Kidney glomerular epithelial cell (primary cell): ENCODE results near the gene PTH1R.
"Not testable (repeated sequence)": the region's sequence is repeated elsewhere in the genome, so short reads cannot be mapped to it uniquely, and the experiment has no call there.

Experiments used
- DNase-seq: peaks from one replicate; lab custom pipeline; 2025; lab: John Stamatoyannopoulos, UW

The PTH1R gene

GRCh38 chr3:46899151-46900006 is 21.9 kb downstream of the PTH1R start:
- no peak for DNase-seq

DNA sequence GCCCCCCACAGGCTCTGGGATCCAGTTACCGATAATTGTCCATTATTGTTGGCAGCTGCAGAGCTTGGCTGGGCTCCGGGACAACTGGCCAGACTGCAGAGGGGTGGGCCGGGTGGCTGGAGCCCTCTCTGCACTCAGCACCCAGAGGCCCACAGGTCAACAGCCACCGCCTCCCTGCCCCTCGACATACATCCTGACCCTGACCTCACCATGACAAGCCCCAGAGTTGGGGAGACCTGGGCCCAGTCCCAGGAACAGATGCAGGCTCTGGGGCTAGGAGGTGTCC is 22.4 kb downstream of the PTH1R start:
- DNase-seq = no peak

DNA sequence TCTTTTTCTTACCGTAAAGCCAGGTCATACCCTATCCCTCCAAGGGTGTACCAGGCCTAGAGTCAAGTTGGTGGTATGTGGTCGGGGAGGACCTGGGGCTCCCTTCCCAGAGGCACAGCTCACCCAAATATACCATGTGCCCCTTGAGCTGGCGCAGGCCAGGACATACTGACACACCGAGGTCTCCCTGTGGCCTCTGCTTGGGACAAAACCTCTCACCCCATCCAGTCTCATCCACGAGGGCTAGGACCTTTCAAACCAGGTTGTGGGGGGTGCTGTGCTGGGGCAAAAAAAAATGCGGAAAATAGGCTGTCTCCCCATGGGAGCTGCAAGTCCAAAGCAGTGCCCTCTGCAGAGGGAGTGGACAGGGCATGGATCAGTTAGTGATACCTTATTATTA is 22.8 kb downstream of the PTH1R start:
- DNase-seq = no peak

DNA sequence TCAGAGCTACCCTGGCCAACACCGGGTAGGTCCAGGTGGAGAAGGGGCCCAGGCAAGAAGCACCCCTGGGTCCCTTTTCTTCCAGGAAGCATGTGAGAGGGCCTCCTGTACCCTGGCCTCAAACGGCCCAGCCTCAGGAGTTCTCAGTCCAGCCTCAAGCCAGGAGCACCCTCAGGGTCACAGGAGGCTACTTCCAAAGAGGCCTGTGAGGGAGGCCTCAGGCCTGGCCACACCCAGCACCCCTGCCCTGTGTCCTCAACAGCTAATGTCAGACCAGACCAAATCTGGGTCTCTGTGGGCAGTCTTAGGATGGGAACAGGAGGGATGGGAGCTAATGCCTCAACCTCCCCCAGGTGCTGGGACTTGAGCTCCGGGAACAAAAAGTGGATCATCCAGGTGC is 23.5 kb downstream of the PTH1R start:
- no peak for DNase-seq

DNA sequence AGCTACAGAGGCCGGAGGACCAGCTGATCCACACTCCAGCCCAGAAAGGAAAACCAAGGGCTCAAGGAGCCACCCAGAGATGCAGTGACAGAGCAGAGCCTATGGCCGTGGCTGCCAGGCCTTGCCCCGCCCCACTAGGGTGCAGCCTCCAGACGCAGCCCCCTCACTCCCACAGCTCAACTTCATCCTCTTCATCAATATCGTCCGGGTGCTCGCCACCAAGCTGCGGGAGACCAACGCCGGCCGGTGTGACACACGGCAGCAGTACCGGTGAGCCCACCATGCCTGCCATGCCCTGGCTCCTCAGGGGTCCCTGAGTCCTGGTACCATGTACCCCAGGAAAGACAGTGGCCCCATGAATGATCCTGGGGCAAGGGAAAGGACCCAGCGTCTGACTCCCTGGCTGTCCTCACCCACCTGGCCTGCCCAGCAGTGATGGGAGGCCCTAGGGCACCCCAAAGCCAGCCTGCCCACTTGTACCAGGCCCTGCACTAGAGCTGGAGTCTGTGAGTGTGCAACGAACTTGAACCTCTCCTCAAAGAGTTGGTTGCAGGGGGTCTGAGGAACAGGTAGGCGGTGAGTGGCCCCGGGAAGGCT is 24.2 kb downstream of the PTH1R start:
- DNase-seq = no peak

DNA sequence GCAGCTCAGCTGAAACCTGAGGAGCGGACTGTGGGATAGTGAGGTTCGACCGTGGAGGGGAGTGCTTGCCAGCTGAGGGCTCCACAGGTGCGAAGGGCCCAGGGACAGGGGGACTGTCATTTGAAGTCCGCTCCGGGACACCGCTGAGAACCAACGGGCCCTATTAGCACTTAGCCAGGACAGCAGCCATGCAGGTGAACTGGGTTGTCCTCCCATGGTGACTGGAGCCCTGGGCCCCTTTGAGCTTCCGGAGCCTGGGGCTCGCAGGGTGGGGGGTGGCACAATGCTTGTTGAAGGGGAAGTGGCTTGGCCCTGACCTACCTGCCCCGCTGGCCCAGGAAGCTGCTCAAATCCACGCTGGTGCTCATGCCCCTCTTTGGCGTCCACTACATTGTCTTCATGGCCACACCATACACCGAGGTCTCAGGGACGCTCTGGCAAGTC is 24.7 kb downstream of the PTH1R start:
- no peak for DNase-seq

GRCh38 chr3:46903341-46904302 is 26.1 kb downstream of the PTH1R start:
- DNase-seq = no peak

DNA sequence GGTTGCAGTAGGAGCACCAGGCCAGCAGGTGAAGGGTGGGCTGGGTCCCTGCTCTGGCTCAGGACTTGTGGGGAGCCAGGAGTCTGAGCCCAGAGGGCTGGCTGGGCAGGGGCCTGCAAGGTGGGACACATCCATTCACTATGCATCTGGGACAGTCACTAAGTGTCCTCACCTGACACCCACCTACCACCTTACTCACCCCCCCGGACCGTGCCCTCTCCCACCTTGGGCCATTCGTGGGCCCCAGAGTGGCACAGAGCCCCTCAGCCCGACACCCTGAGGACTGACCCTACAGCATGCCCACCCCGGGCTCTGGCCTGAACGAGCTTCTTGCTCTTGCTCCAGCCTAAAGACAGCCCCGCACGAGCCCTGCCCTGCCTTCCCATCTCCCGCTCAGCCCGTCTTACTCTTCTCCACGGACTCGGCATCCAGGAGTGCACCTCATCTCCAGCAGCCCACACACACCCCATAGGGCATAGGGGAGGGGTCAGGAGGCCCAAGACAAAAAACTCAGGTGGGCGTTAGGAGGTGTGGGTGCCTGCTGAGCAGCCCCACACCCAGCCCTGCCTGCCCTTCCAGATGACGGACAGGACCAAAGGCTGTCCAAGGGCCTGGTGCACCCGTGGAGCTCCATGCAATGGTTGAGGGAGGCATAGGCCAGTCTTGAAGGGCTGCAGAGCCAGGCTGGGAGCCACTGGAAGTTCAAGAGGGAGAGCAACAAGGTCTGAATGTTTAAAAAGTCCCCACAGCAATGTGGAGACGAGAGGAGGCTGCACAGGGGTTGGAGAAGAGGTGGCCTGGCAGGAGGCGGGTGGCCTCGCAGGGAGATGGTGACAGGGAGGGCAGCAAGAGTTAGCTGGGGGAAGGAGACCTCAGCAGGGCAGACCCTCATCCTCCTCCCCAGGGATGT is 27.0 kb downstream of the PTH1R start:
- DNase-seq = no peak

- DNase-seq = no peak
These were observed 27.7 kb downstream of the PTH1R start for GRCh38 chr3:46905213-46905560.

GRCh38 chr3:46905661-46906451 is 28.3 kb downstream of the PTH1R start:
- DNase-seq = no peak

DNA sequence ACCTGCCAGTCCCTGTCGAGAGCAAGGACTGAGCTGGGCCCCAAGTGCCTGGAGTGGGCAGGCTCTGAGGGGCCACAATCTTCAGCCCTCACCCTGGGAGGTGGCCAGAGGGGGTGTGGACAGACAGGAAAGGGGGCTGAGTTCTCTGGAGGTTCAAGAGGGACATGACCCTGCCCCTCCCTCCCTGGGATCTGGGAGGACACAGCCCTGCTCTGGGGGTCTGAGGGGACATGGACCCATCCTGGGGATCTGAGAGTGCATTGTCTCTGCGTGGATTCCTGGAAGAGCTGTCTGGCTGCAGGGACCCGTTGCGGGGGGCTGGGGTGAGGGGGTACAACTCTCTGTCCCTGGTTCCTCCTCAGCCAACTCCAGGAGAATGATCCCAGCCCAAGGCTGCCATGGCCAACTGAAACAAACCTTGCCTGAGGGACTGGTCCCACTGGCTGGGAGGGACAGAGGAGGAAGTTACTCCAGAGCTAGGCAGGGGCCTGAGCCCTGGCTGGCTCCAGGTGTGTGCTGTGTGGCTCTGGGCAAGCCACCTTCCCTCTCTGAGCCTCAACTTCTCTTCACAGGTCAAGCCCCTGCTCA is 29.0 kb downstream of the PTH1R start:
- DNase-seq = no peak

DNA sequence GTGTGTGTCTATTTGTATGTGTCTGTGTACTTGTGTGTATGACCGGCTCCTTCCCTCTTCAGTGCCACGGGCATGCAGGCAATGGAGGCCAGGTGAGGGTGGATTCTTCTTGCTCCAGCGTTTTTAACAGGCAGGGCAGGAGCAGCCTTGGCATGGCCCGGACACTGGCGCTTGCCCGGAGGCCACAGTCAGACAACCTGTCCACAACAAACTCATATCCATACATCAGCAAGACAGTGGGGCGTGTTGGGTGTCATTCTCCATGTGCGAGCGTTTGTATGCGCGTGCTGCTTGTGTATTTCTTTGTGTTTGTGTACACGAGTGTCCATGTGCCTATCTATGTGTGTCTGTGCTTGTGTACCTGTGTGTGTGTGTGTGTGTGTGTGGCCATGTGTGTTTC is 29.8 kb downstream of the PTH1R start:
- DNase-seq = no peak

GRCh38 chr3:46907960-46908293 is 30.4 kb downstream of the PTH1R start:
- DNase-seq = no peak

DNA sequence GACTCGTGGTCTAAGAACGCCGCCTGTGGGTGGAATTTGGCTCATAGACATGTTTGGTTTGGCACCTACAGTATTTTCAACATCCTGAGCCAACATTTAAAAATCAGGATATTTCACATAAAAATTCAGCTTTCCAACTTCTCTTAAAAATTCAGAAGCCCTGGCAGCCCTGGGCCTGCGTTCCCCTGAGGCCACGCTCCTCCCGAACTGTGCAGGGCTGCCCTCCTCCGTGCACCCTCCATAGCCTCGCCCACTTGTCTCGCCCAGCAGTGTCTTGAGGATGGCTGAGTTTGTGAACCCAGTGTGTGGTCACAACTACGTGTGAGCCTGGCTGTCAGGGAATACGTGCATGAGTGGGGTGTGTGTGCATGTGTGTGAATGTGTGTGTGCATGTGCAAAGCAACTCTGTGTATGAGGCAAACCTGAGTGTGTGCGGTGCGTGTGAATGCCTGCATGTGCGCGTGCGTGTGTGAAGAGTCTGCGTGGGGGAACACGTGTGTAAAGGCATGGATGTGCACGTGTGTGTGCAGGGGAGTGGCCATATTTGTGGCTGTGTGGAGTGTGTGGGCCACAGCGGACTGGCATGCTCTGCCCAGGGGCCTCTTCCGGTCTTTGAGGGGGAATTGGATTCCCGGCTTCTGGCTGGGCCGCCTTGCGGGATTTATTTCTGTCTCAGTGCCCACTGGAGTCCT is 30.9 kb downstream of the PTH1R start:
- DNase-seq = no peak

DNA sequence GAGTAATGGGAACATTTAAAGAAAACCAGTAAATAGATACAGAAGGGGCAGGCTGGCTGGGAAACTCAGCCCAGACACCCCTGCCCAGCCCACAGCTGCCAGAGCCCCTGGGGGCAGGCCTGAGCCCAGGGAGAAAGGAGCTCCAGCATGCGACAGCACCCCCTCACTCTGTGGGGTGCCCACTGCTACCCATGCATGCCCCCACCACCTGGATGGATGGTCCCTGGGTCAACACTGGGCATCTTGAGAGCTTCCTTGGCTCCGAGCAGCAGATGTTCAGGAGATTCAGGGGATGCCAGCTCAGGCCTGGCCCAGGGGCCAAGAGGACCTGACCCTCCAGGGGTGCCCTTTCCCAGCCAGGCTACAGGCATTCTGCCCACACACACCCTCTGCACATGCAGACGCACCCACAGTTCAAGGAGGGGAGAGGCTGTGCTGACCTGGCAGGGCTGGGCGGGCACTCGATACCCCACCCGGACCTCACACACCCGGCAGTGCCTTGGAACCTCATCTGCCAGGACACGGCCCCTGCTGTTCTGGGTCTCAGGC is 31.5 kb downstream of the PTH1R start:
- no peak for DNase-seq

DNA sequence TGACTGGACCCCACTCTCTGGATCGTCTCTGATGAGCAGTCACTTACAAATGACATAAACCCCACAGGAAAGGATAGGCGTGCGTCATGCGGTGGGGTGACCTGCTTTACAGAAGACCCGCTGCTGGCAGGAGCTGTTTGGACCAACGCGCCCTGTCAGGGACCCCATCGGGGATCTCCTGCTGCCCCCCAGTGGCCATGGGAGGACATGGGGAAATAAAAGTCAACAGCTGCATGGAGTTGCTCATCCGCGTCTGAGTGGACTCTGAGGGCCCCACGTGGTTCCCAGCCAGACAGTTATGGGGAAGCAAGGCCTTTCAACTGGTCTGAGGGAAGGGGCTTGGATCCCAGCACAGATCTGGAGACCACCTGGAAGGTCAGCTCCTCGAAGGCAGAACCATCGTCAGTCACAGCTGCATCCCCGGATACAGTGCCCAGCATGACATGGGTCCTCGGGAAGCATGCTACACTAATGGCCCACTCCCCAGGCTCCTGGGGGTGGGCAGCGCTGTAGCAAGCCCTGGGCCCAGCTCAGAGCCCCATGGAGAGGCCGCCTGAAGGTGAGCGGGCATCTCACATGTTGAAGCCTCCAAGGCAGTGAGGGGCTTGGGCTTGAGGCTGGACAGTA is 32.1 kb downstream of the PTH1R start:
- DNase-seq = peak; percentile 46

DNA sequence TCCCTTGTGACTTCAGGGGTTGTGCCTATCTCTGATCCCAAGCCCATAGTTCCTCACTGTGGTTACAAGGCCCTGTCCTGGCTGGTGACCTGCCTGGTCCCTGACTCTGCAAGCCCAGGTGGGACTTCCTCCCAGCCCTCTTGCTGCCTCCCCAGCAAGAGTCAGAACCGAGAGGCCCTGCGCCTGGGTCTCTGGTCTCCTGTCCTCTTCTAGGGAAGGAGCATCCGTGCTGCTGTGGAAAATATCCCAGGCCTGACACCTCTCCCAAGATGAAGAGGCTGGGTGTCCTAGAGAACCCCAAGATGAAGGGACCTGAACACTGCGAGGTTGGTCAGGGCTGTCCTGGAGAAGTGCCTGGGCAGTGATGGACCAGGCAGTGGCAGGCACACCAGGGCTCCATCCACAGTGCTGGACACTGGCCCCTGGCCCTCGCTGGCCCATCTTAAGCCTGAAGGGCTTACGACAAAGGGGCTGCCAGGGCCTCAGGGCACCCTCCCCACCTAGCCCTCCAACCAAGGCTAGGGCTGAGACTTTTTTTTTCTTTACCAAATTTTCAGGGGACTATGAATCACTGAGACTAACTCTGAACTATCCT is 32.7 kb downstream of the PTH1R start:
- no peak for DNase-seq

GRCh38 chr3:46910914-46911313 is 33.4 kb downstream of the PTH1R start:
- not testable (repeated sequence) for DNase-seq

DNA sequence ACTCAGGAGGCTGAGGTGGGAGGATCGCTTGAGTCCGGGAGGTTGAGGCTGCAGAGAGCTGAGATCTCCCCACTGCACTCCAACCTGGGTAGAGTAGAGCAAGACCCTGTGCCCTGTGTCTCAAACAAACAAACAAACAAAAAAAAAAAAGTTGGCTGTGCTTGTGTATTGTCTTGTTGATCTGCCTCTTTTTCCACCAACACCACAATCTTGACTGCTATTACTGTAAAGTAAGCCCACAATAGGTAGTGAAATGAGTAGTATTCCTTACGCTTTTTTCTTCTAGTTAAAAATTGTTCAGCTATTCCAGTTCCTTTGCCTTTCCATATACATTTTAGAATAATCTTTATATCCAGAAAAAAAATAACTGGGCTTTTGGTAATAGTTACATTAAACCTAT is 35.5 kb downstream of the PTH1R start:
- no peak for DNase-seq
